ENCODE measurements around the gene FKRP.

The FKRP gene

GRCh38 chr19:46732966-46733689 lies 12.7 kb upstream of the FKRP start:
- Histone ChIP-seq H3K36me3 (ENCODE audit: control insufficient read depth, insufficient read depth, low read length) (peaks cover 84% of the 10 kb centered on the region), H3K27me3 (ENCODE audit: control insufficient read depth, insufficient read depth, low read length) (no peaks in the 10 kb centered on the region), H3K9me3 (ENCODE audit: control insufficient read depth, insufficient read depth, low read depth, low read length) (no peaks in the 10 kb centered on the region), H3K9ac (ENCODE audit: low read length) (no peak overlapping the region), H3K27ac (ENCODE audit: low read depth, low read length) (no peak overlapping the region), H3K4me1 (ENCODE audit: control insufficient read depth, insufficient read depth, low read length) (no peaks in the 10 kb centered on the region; the same call in 1 of the 2 replicates), H3K4me3 (ENCODE audit: low read depth, low read length) (no peak overlapping the region)

GRCh38 chr19:46733690-46734292 lies 12.1 kb upstream of the FKRP start:
- Histone ChIP-seq H3K36me3 (ENCODE audit: control insufficient read depth, insufficient read depth, low read length) (peaks cover 85% of the 10 kb centered on the region), H3K27me3 (ENCODE audit: control insufficient read depth, insufficient read depth, low read length) (no peaks in the 10 kb centered on the region), H3K4me1 (ENCODE audit: control insufficient read depth, insufficient read depth, low read length) (no peaks in the 10 kb centered on the region; the same call in 1 of the 2 replicates), H3K9me3 (ENCODE audit: control insufficient read depth, insufficient read depth, low read depth, low read length) (no peaks in the 10 kb centered on the region), H3K4me3 (ENCODE audit: low read depth, low read length) (no peak overlapping the region), H3K27ac (ENCODE audit: low read depth, low read length) (no peak overlapping the region), H3K9ac (ENCODE audit: low read length) (no peak overlapping the region)

GRCh38 chr19:46736531-46737297 lies 9.1 kb upstream of the FKRP start:
- Histone ChIP-seq H3K9ac (ENCODE audit: low read length) (no peak overlapping the region), H3K27me3 (ENCODE audit: control insufficient read depth, insufficient read depth, low read length) (no peaks in the 10 kb centered on the region), H3K27ac (ENCODE audit: low read depth, low read length) (no peak overlapping the region), H3K9me3 (ENCODE audit: control insufficient read depth, insufficient read depth, low read depth, low read length) (no peaks in the 10 kb centered on the region), H3K36me3 (ENCODE audit: control insufficient read depth, insufficient read depth, low read length) (peaks cover 68% of the 10 kb centered on the region), H3K4me3 (ENCODE audit: low read depth, low read length) (no peak overlapping the region), H3K4me1 (ENCODE audit: control insufficient read depth, insufficient read depth, low read length) (peaks cover 14% of the 10 kb centered on the region; the same call in 1 of the 2 replicates)

- Histone ChIP-seq H3K27me3 (ENCODE audit: control insufficient read depth, insufficient read depth, low read length) (no peaks in the 10 kb centered on the region), H3K4me3 (ENCODE audit: low read depth, low read length) (no peak overlapping the region), H3K9ac (ENCODE audit: low read length) (no peak overlapping the region), H3K27ac (ENCODE audit: low read depth, low read length) (no peak overlapping the region), H3K36me3 (ENCODE audit: control insufficient read depth, insufficient read depth, low read length) (peaks cover 62% of the 10 kb centered on the region), H3K9me3 (ENCODE audit: control insufficient read depth, insufficient read depth, low read depth, low read length) (no peaks in the 10 kb centered on the region), H3K4me1 (ENCODE audit: control insufficient read depth, insufficient read depth, low read length) (peaks cover 19% of the 10 kb centered on the region)
Measured at GRCh38 chr19:46737298-46737654, 8.6 kb upstream of the FKRP start.

DNA sequence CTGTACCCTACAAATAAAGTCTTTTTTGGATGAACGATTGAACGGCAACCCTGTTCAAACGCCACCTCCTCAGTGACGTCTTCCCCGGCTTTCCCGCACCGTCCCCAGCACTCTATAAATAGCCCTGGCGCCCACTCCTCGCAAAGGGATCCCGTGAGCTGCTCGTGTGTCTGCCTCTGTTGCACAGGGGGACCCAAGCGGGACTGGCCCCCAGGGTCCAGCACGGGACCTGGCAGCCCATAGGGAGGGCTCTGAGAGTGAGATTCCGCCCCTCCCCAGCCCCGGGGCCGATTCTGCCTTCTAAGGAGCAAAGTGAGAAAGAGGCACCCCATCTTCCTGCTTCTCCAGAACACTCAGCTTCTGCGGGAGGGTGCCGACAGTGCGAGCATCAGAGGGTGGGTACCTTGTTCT lies 8.1 kb upstream of the FKRP start:
- Histone ChIP-seq H3K4me1 (ENCODE audit: control insufficient read depth, insufficient read depth, low read length) (peaks cover 20% of the 10 kb centered on the region), H3K9ac (ENCODE audit: low read length) (no peak overlapping the region), H3K27me3 (ENCODE audit: control insufficient read depth, insufficient read depth, low read length) (no peaks in the 10 kb centered on the region), H3K27ac (ENCODE audit: low read depth, low read length) (no peak overlapping the region), H3K9me3 (ENCODE audit: control insufficient read depth, insufficient read depth, low read depth, low read length) (no peaks in the 10 kb centered on the region), H3K36me3 (ENCODE audit: control insufficient read depth, insufficient read depth, low read length) (peaks cover 57% of the 10 kb centered on the region), H3K4me3 (ENCODE audit: low read depth, low read length) (no peak overlapping the region)

DNA sequence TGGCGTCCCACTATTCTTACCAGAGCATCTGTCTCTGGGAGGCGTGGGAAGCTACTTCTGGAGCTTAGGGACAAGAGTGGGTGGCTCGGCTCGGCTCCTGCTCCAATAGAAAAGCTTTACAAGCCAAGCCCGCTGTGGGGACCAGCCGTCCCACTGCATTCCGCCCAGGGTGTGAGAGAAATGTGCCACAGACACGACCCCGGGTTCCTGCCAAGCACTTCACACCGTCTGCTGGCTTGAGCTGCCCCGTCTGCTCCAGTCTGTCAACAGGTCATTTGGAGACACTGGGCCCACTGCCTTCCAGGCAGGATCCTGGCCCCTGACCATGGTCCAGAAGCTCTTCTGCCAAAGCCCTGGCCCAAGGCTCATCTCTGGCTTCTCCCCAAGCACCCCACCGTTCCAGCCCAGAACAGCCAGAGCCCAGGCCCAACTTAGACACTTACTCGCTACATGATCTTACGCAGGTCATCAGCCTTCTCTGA lies 6.5 kb upstream of the FKRP start:
- Histone ChIP-seq H3K36me3 (ENCODE audit: control insufficient read depth, insufficient read depth, low read length) (peaks cover 41% of the 10 kb centered on the region), H3K9ac (ENCODE audit: low read length) (no peak overlapping the region), H3K27me3 (ENCODE audit: control insufficient read depth, insufficient read depth, low read length) (no peaks in the 10 kb centered on the region), H3K4me3 (ENCODE audit: low read depth, low read length) (no peak overlapping the region), H3K27ac (ENCODE audit: low read depth, low read length) (no peak overlapping the region), H3K4me1 (ENCODE audit: control insufficient read depth, insufficient read depth, low read length) (peaks cover 20% of the 10 kb centered on the region), H3K9me3 (ENCODE audit: control insufficient read depth, insufficient read depth, low read depth, low read length) (no peaks in the 10 kb centered on the region)

DNA sequence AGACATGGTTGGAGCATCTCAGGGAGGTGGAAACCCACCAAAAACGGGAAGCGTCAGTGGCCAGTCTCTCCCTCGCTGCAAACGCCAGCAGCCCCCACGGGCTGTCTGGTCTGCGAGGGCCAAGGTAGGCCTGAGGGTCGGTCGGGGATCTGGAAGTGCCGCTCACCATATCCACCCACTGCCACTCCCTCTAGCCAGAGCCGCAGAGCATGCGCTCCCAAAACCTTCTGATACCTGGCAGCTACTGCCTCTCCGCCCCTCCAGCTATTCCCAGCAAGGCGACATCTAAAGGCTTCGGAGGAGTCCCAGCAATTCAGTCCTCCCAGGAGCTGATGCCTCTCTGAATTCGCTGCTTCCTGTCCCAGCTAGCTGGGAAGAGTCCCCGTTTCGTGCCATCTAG lies 4.4 kb upstream of the FKRP start:
- Histone ChIP-seq H3K9ac (ENCODE audit: low read length) (no peak overlapping the region), H3K27ac (ENCODE audit: low read depth, low read length) (no peak overlapping the region), H3K36me3 (ENCODE audit: control insufficient read depth, insufficient read depth, low read length) (peaks cover 35% of the 10 kb centered on the region), H3K4me3 (ENCODE audit: low read depth, low read length) (no peak overlapping the region), H3K27me3 (ENCODE audit: control insufficient read depth, insufficient read depth, low read length) (no peaks in the 10 kb centered on the region), H3K4me1 (ENCODE audit: control insufficient read depth, insufficient read depth, low read length) (peaks cover 20% of the 10 kb centered on the region), H3K9me3 (ENCODE audit: control insufficient read depth, insufficient read depth, low read depth, low read length) (no peaks in the 10 kb centered on the region)

DNA sequence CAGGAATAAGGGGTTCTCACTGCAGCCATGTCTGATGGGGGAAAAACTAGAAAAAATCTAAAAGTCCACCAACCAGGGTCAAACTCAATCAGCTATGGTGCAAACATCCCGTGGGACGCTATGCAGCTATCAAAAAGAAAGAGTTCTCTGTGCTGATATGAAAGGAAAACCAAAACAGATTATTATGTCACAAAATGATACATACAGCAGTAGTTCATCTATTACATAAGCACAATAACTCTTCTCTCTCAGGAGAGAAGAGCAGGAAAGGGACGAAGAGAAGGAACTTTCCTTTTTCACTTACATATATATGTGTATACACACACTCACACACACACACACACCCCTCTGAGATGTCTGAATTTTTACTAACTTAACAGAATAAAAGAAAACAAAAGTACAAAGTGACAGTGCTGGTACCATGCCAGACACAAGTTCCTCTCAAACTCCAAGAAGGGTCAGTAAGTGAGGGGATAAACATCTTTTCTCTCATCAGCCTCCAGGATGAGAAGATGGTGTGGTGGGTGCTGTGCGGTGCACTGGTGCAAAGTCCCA lies 2.9 kb upstream of the FKRP start:
- Histone ChIP-seq H3K27ac (ENCODE audit: low read depth, low read length) (no peak overlapping the region), H3K9ac (ENCODE audit: low read length) (no peak overlapping the region), H3K27me3 (ENCODE audit: control insufficient read depth, insufficient read depth, low read length) (no peaks in the 10 kb centered on the region), H3K4me3 (ENCODE audit: low read depth, low read length) (no peak overlapping the region), H3K9me3 (ENCODE audit: control insufficient read depth, insufficient read depth, low read depth, low read length) (no peaks in the 10 kb centered on the region), H3K4me1 (ENCODE audit: control insufficient read depth, insufficient read depth, low read length) (peaks cover 20% of the 10 kb centered on the region), H3K36me3 (ENCODE audit: control insufficient read depth, insufficient read depth, low read length) (peaks cover 19% of the 10 kb centered on the region)

- Histone ChIP-seq H3K4me1 (ENCODE audit: control insufficient read depth, insufficient read depth, low read length) (peaks cover 20% of the 10 kb centered on the region), H3K9me3 (ENCODE audit: control insufficient read depth, insufficient read depth, low read depth, low read length) (no peaks in the 10 kb centered on the region), H3K27me3 (ENCODE audit: control insufficient read depth, insufficient read depth, low read length) (no peaks in the 10 kb centered on the region), H3K27ac (ENCODE audit: low read depth, low read length) (no peak overlapping the region), H3K4me3 (ENCODE audit: low read depth, low read length) (peak overlapping the region; percentile 95; the same call in 1 of the 2 replicates), H3K36me3 (ENCODE audit: control insufficient read depth, insufficient read depth, low read length) (peaks cover 12% of the 10 kb centered on the region), H3K9ac (ENCODE audit: low read length) (no peak overlapping the region)
Measured at GRCh38 chr19:46744005-46744691, 1.7 kb upstream of the FKRP start.

DNA sequence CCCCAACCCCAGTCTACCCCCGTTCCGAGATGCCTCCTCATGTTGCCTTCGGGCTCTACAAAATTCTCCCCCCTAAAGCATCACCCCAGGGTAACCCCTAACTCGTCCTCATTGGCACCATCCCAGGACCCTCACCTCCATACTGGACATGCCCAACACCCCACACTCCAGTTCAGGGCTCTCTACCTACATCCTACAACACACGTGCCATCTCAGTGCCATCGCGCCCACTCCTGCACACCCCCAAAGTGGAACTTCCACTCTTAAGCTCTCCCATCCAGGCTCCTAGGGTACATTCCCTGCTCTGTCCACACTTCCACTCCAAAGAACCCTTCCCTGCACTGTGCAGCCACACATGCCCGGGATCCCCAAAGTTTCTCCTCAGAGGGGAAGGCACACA lies 827 bp upstream of the FKRP start:
- H3K9me3 ChIP-seq (ENCODE audit: control insufficient read depth, insufficient read depth, low read depth, low read length): no peaks in the 10 kb centered on the region
- H3K4me3 ChIP-seq (ENCODE audit: low read depth, low read length): peak overlapping the region; percentile 95
- H3K36me3 ChIP-seq (ENCODE audit: control insufficient read depth, insufficient read depth, low read length): peaks cover 7% of the 10 kb centered on the region
- no peak overlapping the region for H3K27ac ChIP-seq (ENCODE audit: low read depth, low read length)
- H3K4me1 ChIP-seq (ENCODE audit: control insufficient read depth, insufficient read depth, low read length): peaks cover 20% of the 10 kb centered on the region
- peak overlapping the region; percentile 88 for H3K9ac ChIP-seq (ENCODE audit: low read length)
- H3K27me3 ChIP-seq (ENCODE audit: control insufficient read depth, insufficient read depth, low read length): no peaks in the 10 kb centered on the region
